ENCODE results near the gene STAB2.
"Not testable (repeated sequence)": the region's sequence is repeated elsewhere in the genome, so short reads cannot be mapped to it uniquely, and the experiment has no call there.

STAB2 gene

DNA sequence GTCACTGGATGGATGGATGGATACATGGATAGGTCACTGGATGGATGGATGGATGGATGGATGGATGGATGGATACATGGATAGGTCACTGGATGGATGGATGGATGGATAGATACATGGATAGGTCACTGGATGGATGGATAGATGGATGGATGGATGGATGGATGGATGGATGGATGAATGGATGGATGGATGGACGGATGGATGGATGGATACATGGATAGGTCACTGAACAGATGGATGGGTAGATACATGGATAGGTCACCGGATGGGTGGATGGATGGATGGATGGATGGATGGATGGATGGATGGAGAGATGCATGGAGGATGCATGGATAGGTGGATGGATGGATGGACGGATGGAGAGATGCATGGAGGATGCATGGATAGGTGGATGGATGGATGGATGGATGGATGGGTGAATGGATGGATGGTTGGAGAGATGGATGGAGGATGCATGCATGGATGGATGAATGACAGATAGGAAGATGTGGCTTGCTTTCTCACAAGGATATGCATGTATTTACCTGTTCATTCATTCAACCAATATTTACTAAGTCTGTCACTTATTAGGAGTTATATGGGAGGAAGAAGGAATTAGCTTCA, 66.6 kb downstream of the STAB2 start:
- not testable (repeated sequence) for DNase-seq (ENCODE audit: low read depth)

- DNase-seq (ENCODE audit: low read depth), result no peak
Measured at GRCh38 chr12:103654816-103655215, 67.7 kb downstream of the STAB2 start.

DNA sequence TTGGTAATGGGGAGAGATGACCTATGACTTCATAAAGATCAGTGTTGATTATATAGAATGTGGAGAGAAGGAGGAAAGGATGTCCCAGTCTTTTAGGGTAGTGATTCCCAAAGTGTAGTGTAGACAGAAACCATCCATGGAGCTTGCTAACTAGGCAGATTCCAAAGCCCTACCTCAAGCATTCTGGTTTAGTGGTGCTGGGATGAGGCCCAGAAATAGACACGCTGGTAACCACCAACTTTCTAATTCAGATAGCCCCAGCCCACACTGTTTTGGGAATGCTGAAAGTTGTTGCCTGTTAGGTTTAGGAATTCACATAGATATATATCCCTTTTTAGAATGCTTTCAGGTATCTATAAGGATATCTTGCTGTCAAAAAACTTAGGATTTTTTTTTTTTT, 69.2 kb downstream of the STAB2 start:
- no peak for DNase-seq (ENCODE audit: low read depth)

DNA sequence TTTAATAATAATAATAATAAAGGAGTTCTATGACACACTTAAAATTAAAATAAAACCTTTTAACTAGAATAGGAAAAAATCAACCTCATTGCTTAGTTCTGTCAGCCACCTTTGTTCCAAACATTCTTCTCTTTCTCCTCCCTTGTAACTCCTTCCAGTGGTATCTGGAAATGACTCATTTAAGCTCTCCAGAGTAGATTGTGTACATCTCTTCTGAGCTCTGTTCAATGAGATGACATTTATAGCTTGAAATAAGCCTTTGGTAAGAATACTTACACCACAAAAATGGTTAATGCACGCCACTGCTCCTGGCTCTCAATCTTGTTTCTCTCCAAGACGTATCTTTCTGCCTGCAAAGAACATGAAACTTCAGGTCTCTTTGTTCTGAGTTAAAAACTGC, 70.3 kb downstream of the STAB2 start:
- no peak for DNase-seq (ENCODE audit: low read depth)

DNA sequence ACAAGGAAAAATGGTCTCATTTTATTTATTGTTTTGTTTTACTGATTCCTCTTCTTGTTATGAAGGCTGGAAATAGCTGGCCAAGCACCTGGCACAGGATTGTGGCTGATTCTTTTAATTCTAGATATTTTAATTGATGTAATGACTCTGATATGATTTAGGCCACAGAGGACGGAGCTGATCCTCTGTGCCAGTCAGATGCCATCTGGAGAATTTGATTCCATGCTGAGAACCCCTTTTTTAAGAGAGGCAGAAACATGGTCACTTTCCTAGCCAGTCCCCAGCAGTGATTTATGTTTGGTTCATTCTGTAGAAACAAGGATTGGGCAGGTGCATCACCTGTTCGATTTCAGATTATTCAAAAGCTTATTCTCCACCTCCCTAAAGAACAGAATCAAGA, 77.6 kb downstream of the STAB2 start:
- no peak for DNase-seq (ENCODE audit: low read depth)

DNA sequence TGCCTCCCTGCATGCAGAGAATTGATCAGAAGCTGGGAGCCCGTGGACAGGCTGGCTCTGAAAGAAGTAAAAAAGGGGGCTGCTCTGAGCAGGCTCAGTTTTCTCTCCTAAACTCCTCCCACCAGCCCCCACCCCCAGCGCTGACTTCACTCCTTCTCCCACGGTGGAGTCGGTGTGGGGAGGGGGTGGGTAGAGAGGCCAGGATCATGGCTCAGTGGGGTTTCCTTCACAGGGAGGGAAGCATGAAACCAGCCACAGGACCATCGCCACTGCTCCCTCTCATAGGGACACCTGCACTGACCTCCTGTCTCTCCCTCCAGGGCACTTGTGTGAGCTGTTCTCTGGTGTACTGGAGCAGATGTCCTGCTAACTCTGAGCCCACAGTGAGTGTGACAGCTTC, 78.9 kb downstream of the STAB2 start:
- no peak for DNase-seq (ENCODE audit: low read depth)

GRCh38 chr12:103667125-103667524, 80.1 kb downstream of the STAB2 start:
- DNase-seq (ENCODE audit: low read depth), result no peak

GRCh38 chr12:103668520-103668919, 81.4 kb downstream of the STAB2 start:
- no peak for DNase-seq (ENCODE audit: low read depth)

- no peak for DNase-seq (ENCODE audit: low read depth)
Measured at GRCh38 chr12:103671367-103671766, 84.3 kb downstream of the STAB2 start.

GRCh38 chr12:103672401-103673119, 85.5 kb downstream of the STAB2 start:
- DNase-seq (ENCODE audit: low read depth), result no peak

GRCh38 chr12:103673487-103673886, 86.4 kb downstream of the STAB2 start:
- no peak for DNase-seq (ENCODE audit: low read depth)

DNA sequence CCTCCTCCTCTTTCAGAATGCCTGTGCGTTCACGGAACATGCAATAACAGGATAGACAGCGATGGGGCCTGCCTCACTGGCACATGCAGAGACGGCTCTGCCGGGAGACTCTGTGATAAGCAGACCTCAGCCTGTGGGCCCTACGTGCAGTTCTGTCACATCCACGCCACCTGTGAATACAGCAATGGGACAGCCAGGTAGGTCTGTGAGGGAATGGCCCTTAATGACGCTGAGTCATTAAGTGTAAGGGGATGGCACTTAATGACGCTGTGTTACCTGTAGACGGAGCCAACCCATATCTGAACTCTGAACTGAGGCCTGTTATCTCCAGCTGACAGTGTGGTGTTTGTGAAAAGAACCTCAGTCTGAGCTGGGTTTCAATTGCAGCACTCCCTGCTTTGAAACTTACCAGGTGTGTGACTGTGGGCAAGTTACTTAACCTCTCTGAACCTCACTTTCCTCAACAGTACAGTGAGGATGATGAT, 86.9 kb downstream of the STAB2 start:
- no peak for DNase-seq (ENCODE audit: low read depth)

DNA sequence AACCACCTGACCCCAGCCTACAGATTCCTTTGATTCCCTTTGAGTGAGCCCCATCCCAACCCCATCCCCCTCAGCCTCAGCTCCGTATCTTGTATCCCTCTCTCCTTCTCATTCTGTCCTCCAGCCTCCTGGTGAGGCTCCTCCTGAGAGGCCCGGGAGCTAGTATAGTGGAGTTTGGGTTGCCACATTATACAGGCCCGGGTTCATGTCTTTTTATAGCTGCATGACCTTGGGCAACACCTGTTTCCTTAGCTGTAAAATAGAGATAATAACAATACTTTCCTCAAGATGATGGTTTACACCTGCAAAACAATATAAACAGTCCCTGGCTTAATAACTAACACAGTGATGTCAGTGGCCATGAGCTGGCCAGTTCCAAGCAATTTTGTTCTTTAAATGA, 89.8 kb downstream of the STAB2 start:
- no peak for DNase-seq (ENCODE audit: low read depth)

- DNase-seq (ENCODE audit: low read depth), result no peak
Measured at GRCh38 chr12:103677341-103677740, 90.3 kb downstream of the STAB2 start.

DNA sequence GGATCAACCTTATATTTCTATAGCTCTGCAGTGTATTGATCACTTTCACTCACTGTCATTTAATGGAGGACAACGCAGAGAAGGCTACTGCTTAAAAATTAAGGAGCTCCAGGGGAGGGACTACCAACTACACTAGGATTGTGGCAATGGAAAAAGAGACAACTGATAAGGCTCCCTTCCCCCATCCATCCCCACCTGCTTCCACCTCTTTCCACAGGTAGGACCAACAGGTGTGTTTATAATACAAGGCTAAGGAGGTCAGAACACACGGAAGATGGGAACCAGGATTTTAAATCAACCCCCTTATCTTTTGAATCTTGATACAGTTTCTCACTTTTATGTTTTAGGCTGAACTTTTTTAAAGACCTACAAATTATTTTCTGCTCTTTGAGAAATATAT, 90.8 kb downstream of the STAB2 start:
- no peak for DNase-seq (ENCODE audit: low read depth)

GRCh38 chr12:103679421-103680170, 92.5 kb downstream of the STAB2 start:
- no peak for DNase-seq (ENCODE audit: low read depth)

- DNase-seq (ENCODE audit: low read depth), result no peak
Measured at GRCh38 chr12:103680591-103681141, 93.6 kb downstream of the STAB2 start.

- no peak for DNase-seq (ENCODE audit: low read depth)
Measured at GRCh38 chr12:103686026-103686425, 99.0 kb downstream of the STAB2 start.

- no peak for DNase-seq (ENCODE audit: low read depth)
Measured at GRCh38 chr12:103687253-103687652, 100.2 kb downstream of the STAB2 start.

DNA sequence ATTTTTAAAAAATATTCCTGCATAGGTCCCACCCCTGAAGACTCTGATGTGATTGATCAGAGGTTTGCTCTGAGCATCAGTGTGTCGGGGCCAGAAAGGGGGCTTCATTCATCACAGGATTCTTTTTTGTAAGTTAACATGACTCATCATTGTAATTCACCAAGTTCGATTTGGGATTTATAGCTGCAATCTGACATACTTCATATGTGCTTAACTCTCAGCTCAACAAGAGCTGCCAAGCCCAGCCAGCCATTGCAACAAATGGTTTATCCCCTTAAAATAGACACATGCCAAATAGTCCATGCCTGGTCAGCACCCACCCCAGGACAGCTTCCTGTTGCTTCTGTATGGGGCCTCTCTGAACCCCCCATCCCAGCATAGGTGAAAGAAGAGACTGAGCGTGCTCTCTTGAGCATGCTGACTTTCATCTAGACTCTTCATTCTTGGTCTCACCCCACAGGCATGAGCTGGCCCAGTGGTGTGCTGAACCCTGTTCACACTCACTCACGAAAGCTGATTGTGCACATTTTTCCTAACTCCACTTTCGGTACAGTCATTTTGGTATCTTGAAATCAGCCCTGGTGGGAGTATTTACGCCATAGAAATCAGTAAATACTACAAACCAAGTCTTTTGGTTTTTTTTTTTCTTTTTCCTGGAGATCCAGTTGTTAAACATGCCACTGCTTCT, 101.4 kb downstream of the STAB2 start:
- DNase-seq (ENCODE audit: low read depth), result no peak

GRCh38 chr12:103690426-103690825, 103.4 kb downstream of the STAB2 start:
- DNase-seq (ENCODE audit: low read depth), result no peak

DNA sequence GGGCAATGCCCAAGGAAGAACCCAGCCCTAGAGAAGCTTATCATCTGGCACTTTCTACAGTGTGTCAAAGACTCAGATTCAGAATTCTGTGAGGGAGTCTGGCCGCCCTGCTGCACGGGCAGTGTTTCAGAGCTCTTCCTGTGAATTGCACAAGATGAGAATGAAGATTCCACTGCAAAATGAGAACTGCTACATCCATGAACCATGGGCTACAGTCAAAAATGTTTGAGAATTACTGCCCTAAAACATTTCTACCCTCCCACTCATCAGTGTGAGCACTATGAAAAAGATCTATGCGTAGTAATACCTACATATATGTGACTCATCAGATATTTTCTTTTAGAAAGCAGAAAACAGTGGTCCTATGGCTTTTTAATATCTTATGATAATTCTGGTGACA, 104.0 kb downstream of the STAB2 start:
- DNase-seq (ENCODE audit: low read depth), result no peak

Measured in activated T-helper 1 cell treated with Interleukin-2 at 50 U/mL for 16 hours (primary cell).